GM11168 (cell line): ENCODE measurements around the gene FOXP2.

Source experiments
- in situ Hi-C: fragments of 300-500 bp; cut with MboI; formaldehyde crosslinking; loops from one replicate; pipeline ENCODE4 v1.12.0; 2022; ENCODE audit warnings: low sequenced_read_pairs; ENCODE audit not compliant: unreplicated experiment

FOXP2 gene

DNA sequence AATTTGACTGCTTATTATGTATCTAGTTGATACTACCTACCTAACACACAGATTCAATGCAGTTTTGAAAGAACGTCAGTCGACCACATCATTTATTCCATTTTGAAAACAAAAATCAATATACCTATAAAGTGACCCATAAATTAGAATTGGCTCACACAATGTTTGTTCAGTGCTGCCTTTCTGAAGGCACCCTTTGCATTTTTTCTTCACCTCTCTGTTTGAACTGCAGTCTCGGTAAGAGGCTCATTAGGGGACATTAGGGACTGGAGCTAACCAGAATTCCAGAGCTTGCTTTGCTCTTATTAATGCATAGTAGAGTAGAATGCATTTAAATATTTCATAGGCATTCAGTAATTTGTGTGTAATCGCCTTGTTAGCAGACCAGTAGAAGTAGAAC is 234.1 kb downstream of the FOXP2 start:
- in situ Hi-C loops = no loop called here

DNA sequence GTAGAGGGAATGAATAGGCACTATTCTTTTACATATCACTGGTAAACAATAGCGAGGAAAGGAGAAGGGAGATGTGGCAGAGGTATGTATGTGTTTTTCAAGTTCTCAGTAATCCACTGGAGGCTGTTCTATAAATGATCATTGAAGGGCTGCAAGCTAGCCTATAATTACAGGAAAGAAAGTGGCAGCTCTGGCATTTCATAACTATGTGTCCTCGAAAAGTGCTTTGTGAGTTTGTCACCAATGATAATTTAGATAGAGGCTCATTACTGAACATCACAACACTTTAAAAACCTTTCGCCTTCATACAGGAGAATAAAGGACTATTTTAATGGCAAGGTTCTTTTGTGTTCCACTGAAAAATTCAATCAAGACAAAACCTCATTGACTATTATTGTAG is 235.1 kb downstream of the FOXP2 start:
- in situ Hi-C loops = no loop called here

DNA sequence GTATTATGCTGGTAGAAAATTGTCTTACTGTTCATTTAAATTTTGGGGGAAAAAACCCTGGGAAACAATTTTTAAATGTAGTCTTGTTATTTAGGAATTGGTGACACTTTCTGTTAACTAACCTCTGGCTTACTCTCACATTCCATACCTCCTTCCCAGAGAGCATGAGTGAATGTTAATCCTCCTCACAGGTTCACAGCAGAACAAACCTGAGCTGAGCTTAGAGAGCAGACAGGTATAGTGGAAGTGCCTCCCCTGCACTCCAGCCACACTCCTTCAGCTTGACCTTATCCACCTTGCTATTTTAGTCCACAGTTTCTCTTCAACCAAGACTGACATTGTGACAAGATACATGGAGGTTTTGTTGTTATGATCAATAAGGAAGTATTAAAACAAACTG is 235.9 kb downstream of the FOXP2 start:
- in situ Hi-C loops = no loop called here

DNA sequence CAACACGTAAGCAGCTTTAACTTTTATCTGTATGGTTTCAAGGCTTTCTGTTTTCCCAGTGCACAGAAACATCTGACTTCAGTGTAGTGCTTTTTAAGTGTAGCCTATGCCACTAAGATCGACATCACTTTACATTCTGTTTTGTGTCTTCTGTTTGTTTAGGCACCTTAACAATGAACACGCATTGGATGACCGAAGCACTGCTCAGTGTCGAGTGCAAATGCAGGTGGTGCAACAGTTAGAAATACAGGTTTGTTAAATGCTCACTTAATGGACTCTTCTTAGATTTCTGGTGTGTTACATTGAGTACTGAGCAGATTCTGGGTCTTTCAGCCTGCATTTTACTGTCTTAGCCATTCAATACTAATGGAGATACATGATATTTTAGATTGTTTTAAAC is 237.4 kb downstream of the FOXP2 start:
- in situ Hi-C loops = no loop called here

DNA sequence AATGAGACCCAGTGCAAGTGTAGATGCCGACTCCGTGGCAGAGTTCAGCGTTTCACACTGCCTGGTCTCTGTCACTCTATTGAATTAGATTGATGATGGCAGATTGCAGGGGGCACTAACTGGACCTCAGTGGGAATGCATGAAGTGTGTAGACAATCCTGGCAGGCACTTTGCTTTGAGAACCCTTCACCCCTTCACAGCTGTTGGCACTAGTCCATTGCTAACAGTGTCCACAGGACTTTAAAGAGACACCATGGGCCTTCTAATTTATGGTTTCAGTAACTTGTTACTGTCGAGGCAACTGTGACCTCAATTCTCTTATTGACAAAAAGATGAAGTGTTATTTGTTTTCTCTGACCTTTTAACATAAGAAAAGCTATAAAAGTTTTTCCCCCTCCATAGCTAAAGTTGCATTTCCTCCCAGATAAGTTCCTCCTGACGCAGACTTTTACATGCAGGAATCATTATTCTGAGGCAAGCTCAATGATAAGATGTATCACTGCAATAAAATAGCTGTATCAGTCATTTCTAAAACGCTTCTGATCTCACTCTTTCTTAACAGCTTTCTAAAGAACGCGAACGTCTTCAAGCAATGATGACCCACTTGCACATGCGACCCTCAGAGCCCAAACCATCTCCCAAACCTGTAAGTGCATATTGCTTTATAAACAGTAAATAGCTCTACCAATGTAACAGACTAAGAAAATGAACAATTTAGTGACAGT is 238.9 kb downstream of the FOXP2 start:
- in situ Hi-C loops = no loop called here

DNA sequence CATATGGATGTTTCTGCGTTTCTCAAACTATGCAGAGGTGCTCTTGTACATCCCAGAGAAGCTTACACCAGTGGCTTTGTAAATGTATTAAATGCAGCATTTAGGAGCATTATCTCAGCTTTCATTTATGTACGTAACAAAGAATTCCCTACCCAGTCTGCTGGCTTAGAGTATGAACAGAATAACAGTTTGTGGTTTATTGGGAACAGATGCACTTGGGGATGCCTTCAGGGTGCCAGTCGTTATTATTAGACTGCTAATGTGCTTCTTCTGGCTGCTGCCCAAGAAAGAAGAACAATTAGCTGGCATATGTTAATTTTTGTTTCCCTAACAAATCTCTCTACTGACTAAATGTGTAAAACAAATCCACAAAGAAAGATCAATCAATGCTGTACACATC is 241.9 kb downstream of the FOXP2 start:
- in situ Hi-C loops = no loop called here

DNA sequence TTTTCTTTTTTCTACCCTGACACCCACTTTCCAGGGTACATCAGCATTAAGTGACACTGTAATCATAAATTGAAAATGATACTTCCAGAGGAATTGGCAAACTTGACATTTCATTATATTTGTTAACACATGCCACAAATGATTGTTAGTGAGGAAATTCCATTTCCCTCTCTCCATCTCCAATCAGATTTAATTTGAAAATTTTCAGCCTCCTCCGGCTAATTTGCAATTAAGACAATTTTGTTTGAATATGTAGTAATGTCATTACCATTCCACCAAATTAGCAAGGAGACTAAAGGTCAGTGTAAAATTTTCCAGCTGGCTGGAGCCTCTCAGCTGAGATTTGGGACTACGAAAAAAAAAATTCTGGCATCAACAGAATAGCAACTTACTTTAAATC is 242.7 kb downstream of the FOXP2 start:
- in situ Hi-C loops = no loop called here

DNA sequence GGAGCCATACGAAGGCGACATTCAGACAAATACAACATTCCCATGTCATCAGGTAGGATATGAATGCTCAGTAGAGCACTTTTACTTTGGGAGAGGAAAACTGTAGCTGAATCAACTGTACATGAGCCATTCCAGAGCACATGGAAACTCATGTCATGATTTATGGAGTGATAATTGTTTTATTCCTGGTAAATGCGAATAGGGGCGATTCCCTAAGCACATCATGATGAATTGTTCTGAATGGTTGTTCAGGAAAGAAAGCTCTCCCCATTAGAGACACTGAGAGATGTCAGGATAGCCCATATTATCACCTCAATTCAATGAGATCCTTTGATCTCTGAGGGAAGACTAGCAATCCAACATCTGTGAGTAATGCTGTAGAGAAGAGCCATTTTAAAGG is 243.6 kb downstream of the FOXP2 start:
- in situ Hi-C loops = no loop called here

DNA sequence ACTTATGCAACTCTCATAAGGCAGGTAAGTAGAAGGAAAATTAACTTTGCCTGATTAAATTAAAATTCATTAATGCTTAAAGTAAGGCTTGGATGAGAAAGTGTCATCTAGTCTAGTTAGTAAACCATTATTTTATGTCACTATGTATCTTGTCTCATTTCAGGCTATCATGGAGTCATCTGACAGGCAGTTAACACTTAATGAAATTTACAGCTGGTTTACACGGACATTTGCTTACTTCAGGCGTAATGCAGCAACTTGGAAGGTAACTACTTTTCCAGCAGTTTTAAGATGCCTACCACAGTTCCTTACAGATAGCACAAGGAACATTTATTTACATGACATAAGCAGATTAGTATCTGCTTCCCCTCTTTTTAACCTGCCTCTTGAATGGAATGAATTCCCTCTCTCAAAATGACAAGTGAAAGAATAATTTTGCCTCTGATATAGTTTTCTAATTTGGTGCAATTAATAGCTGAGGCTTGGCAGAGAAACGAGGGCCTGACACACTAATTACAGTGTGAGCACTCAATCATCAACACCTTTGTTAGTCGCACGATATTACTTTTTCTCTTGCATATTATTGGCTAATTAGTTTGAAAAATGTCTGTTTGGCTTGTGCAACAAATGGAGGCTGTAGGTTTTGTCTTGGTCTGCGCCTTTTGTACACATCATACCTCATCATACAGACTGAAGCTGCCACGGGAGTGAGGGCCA is 245.0 kb downstream of the FOXP2 start:
- in situ Hi-C loops = no loop called here

DNA sequence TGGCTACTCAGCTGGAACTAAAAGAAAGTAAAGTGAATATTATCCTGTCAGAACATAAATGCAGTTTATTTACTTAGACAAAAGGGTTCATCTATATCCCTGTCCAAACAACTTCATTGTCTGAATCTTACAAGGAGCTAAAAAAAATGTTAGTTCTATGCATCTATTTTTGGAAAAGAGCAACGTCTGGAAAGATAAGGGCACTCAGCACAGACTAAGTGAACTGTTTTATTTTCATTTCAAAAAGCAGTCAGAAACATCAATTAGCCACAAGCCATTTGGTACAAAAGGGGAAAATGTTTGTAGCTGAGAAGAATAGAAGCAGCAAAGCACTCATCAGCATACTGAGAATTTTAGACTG is 245.5 kb downstream of the FOXP2 start:
- in situ Hi-C loops = no loop called here

DNA sequence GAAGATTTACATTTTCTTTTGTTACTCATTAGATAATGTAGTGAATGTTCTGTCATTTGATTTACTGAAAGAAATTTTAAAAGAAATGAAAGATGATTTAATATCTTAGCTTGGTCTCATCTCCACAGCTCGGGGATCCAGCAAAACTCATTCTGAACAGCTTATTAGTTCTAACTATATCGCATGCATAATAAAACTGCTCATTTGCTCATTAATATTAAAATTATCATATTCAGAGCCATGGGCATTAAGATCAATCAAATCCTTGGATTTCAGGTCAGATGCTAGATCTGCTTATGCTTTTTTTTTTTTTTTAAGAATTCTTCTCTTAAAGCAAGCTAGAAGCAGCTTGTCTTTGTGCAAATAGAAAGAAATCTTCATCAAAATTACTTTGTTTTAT is 246.1 kb downstream of the FOXP2 start:
- in situ Hi-C loops = no loop called here

DNA sequence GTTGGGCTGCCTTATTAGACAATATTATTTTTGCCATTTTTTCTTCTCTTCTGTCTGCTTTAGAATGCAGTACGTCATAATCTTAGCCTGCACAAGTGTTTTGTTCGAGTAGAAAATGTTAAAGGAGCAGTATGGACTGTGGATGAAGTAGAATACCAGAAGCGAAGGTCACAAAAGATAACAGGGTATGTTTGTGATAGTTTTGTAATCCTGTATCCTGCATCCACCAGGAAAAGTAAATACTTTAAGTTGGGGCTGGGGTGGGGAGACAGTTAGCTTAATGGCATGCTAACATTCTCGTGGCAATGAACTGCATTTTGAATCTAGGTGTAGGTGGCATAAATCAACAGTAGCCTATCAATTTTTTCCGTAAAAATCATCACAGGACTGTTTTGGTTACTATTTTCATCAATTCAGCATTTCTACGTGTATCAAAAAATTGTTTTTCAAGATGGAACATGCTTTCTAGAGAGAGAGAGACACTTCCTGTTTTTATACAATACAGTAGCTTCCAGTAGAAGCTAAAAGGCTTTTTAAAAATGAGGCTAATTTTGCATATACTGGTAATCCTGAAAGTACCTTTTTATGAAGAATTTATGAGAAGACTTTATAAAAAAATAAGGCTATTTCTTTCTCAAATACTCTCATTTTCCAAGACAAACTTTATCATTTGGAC is 247.5 kb downstream of the FOXP2 start:
- in situ Hi-C loops = no loop called here

DNA sequence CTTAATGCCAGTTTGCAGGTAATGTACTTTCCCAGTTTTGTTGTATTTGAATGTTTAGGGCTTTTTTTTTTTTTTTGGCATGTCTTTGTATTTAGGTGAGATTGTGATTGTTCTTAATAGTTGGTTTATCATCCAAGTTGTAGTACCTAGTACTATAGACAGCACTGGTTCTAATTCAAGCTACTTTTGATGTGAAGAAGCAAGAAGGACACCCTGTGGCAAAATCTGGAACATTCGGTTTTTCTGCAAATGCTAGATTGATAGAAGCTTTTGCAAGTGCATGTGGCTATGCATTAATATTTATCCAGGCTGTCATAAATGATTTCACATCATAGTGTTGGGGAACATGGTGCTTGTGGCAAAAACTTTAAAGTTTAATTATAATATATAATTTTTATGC is 248.9 kb downstream of the FOXP2 start:
- in situ Hi-C loops = no loop called here

DNA sequence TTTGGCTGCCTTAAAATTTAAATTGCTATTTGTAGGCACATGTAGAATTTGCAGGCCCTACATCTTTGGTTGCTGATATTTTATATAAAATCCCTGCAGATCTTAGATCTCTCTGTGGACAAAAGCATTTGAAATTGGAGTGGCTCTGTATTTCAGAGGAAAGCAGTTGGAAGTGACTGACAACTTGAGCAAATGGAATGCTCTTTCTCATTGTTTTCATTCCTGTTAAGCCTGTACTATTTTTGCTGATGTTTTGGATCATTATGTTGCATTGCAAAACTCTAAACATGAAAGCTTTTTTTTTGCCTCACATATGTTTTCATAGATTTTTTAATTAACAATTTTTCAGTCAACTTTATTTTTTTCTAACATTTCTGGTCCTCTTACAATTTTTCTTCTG is 256.1 kb downstream of the FOXP2 start:
- in situ Hi-C loops = no loop called here

DNA sequence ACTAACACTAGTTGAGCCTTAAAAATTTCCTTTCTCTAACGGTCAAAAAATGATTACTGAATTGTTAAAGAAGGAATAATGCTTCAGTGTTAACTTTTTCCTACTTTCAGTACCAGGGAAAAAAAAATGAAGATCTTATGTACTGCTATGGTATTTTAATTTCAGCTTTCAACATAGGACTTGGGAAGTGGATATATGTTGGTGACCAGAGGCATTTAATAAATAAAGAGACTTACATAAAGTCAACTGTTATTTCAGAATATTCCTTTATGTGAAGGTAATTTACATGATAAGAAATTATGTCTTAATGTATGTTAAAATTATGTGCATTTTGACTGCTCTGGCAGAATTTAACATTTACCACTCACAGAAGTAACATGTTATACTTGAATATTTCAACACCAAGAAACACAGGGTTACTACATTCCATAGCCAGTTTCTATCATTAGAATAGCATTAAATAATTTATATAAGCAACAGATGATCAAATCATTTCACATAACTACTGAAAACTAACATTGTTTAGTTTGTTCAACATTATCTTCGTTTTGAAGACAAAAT is 257.0 kb downstream of the FOXP2 start:
- in situ Hi-C loops = no loop called here

DNA sequence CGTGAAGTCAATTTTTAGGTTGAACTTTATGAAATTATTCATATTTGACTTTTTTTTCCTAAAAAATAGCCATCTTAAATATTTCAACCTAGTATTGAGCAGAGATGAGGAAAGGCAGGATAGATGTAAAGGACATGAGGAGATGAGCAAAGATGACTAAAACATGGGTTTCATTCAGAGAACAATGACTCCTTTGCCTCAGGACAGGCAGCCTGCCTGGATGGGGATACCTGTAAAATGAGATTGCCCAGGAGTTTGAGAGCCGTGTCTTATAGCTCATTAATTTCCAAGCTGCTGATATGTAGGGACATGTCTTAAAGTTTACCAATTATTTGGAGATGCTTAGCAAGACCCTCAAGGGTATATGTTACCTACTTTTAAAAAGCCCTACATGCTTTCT is 263.5 kb downstream of the FOXP2 start:
- in situ Hi-C loops = no loop called here

DNA sequence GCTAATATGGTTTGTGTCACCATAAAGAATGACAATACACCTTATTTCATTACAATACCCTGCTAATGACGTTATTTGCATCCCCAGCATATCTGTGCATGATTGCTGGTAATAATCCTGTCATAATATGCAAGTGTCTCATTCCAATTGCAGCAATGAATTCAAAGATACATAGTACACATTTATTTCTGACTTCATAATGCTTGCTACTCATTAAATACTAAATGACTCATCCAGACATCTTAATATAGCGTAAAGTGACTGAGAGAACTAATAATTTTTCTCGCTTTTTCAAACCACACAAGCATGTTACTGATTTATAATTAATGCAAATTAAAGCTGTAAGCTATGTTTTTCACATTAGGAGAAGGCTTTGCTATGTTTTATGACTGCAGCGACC is 272.6 kb downstream of the FOXP2 start:
- in situ Hi-C loops = no loop called here

DNA sequence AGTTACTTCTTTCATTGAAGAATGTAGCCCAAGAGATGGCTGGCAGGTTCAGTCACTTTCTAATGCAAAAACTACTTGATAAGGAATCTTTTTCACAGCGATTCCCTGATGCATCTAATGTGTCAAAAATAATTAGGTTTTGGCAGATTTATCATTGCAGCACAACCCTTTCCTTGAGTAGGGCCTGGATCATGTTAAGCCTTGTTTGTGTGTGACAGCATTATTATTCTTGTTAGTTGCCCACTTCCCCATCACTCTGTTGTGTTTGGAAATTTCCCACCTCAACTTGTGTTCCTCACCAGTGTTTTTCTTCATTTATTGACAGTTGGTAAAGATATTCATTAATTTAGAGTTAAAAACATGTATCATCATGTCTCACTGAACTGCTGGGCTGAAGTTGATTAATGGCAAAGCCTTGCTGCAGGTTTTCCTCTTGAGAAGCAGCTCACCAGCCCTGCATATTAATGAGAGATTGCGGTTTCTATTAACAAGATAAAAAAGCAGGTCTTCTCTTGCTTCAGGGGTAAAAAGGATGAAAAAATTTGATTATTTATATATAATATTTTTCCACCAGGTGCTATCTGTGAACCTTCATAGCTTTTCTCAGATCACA is 273.9 kb downstream of the FOXP2 start:
- in situ Hi-C loops = no loop called here

DNA sequence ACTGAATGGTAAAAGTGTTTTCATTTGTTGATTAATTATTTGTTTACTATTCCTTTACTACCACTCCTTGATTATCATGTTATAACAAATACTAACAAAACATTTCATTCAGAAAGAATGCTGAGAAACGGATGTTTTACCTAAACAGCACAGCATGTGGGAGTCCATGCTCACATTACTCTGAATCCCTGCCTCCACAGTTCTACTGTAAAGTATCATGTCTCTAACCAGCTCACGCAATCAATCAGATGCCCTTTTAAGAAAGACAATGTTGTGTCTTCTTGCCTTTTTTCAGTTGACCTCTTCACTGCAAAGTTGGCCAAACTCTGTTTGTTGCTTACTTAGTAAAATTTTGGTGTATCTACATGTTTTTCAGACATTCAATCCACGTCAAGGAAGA is 274.8 kb downstream of the FOXP2 start:
- in situ Hi-C loops = no loop called here

DNA sequence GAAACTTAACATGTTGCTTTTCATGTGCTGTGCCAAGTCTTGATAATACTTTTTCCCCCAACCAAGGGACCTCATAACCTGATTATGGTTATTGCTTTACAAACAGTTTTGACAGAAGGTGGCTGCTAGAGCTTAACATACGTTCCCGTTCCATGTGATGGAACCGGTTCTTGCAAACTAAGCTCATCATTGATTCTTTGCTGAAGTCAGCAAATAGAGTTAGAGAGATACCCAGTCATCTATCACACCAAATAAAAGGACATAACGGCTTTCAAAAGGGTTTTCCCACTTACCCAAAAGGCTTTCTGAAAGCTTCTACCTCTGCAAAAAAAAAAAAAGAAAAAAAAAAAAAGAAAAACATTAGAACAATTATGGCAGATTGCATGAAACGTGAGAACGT is 277.0 kb downstream of the FOXP2 start:
- in situ Hi-C loops = no loop called here

DNA sequence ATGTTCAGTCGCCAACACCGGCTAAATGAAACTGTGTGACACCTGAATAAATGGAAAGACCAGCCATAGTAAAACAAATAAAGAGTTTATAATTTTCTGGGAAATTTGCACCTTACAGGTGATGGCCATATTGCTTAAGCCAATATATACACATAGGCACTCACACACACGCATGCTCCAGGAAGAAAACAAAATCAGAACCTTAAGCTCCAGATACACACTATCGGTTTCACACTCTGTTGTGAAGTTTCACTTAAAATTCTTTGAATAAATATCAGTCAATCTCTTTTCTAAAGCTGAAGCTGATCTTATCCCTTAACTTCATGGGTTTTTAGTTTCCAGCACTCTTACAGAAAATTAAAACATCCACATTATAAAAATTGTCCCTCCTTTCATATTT is 280.6 kb downstream of the FOXP2 start:
- in situ Hi-C loops = no loop called here
